ENCODE data around the gene OTOG.

Gene OTOG

DNA sequence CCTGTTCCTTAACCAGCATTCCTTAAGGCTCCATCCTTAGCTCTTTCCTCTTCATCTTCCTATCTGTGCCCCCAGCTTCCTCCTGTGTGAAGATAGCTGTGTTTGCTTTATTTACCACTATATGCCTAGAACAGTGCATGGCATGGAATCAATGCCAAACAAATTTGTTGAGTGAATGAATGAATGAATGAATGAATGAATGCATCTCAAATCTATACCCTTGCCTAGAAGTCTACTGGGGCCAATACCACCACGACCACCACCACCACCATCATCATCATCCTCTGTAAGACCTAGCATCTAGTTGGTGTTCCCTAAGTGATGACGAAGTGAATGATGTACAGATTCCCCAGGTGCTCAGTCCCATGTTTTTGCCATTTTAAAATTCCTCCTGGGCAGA is 819 bp upstream of the OTOG start:
- TF ChIP-seq, protein P1, sequence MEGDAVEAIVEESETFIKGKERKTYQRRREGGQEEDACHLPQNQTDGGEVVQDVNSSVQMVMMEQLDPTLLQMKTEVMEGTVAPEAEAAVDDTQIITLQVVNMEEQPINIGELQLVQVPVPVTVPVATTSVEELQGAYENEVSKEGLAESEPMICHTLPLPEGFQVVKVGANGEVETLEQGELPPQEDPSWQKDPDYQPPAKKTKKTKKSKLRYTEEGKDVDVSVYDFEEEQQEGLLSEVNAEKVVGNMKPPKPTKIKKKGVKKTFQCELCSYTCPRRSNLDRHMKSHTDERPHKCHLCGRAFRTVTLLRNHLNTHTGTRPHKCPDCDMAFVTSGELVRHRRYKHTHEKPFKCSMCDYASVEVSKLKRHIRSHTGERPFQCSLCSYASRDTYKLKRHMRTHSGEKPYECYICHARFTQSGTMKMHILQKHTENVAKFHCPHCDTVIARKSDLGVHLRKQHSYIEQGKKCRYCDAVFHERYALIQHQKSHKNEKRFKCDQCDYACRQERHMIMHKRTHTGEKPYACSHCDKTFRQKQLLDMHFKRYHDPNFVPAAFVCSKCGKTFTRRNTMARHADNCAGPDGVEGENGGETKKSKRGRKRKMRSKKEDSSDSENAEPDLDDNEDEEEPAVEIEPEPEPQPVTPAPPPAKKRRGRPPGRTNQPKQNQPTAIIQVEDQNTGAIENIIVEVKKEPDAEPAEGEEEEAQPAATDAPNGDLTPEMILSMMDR (conservative IDR thresholded peaks at IDR 0.05; ENCODE audit: low read length), result no peak
- no peak for DNase-seq (ENCODE audit: low read depth)
- H3K4me3 ChIP-seq (ENCODE audit: low read length), result no peak overlapping the region

DNA sequence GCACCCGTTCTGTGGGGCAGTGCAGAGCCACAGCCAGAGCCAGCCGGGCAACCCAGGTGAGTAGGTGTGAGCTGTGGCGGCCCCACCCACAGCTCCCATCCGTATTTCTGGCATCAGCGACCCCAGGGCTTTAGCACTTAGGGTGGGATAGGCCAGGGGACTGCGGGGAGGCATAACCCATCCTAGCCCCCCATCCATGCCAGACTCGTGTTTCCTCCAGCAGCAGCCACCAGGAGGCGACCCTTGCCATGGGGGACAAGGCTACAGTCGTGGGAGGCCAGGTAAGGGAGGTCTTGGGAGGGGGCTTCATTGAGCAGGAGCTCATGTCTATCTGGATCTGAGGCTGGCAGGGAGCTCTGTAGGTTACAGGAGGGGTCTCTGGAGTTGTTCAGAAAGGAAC is 873 bp downstream of the OTOG start:
- DNase-seq (ENCODE audit: low read depth), result no peak
- H3K4me3 ChIP-seq (ENCODE audit: low read length), result no peak overlapping the region
- TF ChIP-seq, protein P1 (conservative IDR thresholded peaks at IDR 0.05; ENCODE audit: low read length), result no peak

DNA sequence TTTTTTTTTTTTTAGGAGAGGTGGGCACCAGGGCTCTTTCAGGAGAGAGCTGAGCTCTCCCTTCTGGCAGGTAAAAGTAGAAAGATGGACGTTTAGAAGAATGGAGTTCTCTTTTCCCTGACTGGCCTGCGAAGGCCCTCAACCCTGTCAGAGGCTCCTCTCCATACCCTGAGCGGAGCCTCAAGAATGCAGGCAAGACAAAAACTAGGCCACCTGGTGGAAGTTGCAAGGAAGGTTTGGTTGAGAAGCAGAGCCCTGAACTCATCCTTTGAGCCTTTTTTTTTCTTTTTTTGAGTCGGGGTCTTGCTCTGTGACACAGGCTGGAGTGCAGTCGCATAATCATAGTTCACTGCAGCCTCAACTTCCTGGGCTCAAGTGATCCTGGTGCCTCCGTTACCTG is 1.4 kb downstream of the OTOG start:
- H3K4me3 ChIP-seq (ENCODE audit: low read length), result no peak overlapping the region
- DNase-seq (ENCODE audit: low read depth), result no peak
- TF ChIP-seq, protein P1 (conservative IDR thresholded peaks at IDR 0.05; ENCODE audit: low read length), result no peak

DNA sequence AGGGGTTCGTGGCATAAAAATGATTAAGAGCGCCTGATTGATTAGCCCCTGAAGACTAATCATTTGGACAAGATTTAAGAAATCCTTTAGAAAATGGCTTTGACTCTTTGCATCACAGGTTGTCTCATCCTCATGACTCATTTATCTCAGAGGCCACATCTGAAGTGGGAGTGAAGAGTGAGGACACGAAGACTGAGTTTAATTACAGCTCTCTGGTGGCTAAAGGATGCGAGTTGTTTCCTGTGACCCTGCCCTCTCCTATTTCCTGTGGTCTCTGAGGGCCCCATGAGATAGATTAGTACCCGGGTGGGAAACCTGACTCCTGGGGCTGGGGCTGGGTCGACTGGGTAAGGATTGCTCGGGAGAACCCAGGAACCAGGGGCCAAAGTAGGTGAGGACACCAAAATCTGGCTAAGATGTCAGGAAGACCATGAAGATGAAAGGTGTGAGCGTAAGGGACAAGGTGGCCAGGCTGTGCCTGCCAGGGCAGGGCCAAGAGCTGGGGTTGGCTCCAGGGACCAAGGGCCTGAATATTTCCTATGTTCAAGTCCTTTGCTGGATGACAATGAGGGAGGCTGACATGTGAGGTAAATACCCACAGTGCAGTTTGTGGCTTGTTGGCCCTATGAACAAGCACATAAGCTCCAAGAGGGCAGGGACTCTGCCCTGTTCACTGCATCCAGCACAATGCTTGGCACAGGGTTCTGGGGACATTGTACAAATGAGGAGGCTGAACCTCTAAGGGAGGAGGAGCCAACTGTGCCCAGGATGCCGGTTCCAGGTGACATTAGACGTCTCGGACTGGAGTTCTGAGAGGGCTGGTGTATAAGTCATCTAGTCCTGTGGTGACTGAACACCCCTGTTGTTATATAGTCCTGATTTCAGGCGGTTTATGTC is 3.6 kb downstream of the OTOG start:
- H3K4me3 ChIP-seq (ENCODE audit: low read length), result no peak overlapping the region
- TF ChIP-seq, protein P1 (conservative IDR thresholded peaks at IDR 0.05; ENCODE audit: low read length), result no peak

DNA sequence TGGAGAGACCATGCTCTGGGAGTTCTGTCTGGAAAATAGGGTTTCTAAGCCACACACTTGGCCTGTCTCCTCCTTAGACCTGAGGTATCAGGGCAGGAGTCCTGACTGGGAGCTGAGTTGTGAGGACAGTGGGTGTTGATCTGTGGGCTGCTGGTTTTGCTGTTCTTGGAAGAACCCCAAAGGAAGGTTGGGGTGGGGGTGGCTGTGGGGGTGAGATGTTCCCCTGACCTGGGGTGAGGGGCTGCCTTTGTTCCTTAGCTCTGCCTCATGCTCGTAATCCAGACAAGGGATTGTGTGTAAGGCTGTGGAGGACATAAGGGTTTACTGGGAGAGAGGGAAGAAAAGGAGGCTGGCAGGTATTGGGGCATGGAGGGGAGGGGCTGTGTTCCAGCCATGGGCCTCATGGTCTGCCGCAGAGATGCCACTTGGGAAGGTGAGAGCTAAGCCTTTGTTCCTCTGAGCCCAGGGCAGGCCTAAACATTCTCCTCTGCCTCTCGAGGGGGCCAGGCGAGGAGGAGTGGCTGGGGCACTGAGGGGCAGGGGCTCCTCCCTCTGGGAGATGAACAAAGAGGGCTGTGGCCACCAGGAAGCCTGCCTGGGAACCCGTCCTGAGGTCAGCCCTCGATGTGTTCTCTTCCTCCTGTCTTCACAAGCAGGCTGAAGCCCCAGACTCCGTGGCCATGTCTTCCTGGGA is 4.4 kb downstream of the OTOG start:
- DNase-seq (ENCODE audit: low read depth), result no peak
- H3K4me3 ChIP-seq (ENCODE audit: low read length), result no peak overlapping the region
- TF ChIP-seq, protein P1 (conservative IDR thresholded peaks at IDR 0.05; ENCODE audit: low read length), result no peak

More for the DNA sequence above, 3.6 kb downstream of the OTOG start:
- no peak for DNase-seq (ENCODE audit: low read depth)

DNA sequence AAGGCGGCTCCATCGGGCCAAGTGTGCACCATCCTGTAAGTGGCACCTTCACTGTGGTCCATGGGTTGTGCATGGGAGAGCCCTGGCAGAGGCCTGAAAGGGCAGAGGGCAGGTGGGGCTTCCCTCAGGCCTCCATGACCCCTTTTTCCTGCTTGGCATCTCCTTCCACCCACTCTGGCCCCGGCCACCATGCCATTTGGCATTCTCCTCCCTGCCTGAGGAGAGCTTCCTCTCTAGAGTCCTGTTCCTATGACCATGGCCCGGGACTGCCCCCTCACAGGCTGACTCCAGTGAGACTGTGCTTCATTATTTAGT is 4.9 kb downstream of the OTOG start:
- TF ChIP-seq, protein P1 (conservative IDR thresholded peaks at IDR 0.05; ENCODE audit: low read length), result no peak
- no peak for DNase-seq (ENCODE audit: low read depth)
- no peak overlapping the region for H3K4me3 ChIP-seq (ENCODE audit: low read length)
